HG02763 (cell line): Measurements from ENCODE around the gene UBAP1.
A peak's percentile ranks its signal among the peaks of the same experiment; 100 is the strongest.
"Not testable (repeated sequence)": the region's sequence is repeated elsewhere in the genome, so short reads cannot be mapped to it uniquely, and the experiment has no call there.

Source experiments
- ATAC-seq: cut with Tn5 transposase; IDR thresholded peaks from one replicate; pipeline ENCODE4 v1.9.1; 2021; ENCODE audit warnings: mild to moderate bottlenecking, moderate library complexity; ENCODE audit not compliant: unreplicated experiment

UBAP1 gene

DNA sequence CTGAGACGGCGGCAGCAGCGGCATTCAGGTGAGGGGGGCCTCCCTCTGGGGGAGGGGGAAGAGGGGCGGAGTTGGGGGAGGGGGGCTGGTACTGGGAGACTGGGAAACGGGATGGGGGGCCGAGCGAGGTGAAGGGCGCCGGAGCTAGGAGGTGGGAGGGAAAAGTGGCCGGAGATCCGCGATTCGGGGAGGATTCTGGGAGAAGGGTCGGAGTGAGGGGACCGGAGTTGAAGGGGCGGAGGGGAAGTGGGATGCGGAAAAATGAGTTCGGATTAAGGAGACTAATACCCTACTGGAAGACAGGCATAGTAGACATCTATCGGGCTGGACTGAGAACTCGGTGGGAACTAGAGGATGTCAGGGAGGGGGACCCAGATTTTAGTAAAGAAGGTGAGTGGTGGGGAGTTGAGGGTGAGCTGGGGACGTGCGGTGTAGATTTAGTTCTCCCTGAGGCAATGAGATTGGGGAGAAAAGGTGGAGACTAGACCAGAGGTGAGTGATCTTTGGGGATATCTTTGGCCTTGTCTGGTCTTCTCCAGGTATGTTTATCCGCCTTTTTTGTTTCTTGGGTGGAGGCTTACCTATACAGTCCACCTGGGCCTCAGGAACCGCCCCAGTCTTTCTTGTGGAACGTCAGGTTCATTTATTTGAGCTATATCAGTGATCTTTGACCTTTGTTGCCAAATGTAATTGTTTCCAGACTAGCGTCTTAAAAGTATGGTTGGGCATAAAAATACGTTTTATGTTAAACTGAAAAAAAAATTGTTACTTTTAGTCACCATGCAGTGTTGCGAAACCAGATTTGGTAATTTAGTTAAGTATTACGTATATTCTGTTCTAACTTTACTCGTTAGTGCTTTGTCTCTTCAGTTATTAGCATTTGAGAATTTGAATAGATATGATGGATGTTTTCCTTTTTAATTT lies 632 bp downstream of the UBAP1 start:
- no peak for ATAC-seq

DNA sequence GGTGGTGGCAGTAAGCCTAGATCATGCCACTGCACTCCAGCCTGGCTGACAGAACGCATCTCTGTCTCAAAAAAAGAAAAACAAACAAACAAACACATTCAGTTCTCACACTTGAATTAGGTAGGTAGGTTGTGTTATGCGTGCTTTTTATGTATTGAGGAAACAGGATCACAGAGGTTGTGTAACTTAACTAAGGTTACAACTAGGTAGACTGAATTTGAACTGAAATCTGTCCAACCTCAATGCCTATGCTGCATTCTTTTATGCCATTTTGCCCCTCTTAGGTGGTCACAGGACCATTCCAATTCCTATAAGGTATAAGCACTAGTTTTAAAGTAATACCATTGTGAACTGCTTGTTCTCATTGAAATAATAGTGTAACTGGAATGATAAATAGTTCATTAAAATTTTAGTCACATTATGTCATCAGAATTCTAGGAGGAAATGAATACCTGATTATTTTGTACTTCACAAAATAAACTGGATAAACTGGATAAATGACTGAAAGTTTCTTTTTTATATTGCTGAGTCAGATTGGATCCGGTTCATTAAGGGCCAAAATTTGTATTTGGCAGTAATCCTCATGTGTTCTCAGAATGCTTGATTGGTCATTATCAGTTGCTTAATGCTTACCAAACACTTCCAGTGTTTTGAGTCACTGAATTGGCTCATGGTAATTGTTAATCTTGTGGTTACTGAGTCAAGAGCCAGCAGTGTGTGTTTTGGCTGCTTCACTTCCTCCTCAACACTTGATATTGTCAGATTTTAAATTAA lies 7.1 kb downstream of the UBAP1 start:
- ATAC-seq, result peak; percentile 70

DNA sequence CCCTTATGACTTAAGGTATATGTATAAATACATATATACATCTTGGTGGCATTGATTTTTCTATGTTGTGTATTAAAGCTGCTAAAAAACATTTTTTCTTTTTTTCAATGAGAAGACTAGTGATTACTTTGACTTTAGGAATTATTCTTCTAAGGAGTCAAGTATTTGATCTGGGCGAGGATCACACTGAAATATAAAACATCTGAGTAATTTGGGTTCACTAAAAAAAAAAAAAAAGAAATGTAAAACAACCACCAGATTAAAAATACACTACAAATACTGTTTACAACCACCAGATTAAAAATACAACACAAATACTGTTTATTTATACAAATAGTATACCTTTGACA lies 9.0 kb downstream of the UBAP1 start:
- ATAC-seq, result no peak

DNA sequence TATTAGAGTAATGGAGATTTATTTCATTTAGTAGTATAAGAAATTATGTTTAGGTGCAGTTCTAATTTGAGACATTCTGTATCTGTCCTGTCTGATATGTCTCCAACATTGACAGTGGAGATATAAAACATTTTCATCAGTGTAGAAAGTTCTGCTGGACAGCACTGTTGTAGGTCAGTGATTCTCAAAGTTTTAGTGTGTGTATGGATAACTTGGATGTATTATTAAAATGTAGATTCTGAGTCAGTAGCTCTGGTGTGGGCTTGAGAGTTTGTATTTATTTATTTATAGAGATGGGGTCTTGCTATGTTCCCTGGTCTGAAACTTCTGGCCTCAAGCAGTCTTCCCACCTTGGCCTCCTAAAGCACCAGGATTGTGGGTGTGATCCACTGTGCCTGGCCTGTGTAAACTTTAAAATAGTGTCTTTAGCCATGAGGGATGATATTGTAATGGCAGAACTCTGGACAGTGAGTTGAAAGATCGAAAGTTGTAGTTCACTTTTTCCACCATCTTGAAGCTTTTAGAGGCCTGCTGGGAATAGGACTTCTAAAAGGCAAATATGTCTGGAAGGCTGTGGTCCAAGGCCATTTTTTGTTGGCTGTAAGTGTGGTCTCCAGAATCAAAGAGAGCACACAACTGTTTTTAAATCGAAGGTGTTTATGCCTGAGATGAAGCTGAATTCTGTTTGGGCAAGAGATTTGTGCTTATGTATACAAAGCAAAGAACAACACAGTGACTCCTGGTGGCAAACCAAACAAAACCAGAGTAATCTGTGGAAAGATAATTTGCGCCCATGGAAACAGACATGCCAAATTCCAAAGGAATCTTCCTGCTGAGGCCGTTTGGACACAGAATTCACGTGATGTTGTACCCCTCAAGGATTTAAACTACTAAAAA lies 12.4 kb downstream of the UBAP1 start:
- no peak for ATAC-seq

DNA sequence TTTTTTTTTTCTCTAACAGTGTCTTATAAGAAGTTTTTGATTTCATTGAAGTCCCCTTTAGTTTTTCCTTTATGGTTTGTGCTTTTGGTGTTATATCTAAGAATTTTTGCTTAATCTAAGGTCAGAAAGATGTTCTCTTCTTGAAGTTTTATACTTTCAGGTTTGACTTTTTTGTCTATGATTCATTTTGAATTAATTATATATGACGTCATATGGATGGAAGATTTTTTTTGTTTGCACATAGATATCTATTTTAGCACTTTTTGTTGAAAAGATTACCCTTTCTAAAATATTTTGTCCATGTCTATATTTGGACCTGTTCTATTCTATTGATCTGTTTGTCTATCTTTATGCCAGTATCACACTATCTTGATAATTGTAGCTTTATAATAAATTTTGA lies 16.3 kb downstream of the UBAP1 start:
- ATAC-seq, result no peak

DNA sequence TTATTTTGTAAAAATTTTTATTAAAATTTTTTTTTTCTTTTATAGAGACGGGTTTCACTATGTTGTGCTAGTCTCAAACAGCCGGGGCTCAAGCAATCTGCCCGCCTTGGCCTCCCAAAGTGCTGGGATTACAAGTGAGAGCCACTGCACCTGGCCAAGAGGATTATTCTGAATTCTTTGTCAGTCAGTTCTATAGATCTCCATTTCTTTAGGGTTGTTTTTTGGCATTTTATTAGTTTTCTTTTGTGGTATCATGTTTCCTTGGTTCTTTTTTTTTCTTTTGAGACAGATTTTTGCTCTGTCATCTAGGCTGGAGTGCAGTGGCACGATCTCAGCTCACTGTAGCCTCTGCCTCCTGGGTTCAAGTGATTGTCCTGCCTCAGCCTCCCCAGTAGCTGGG lies 18.4 kb downstream of the UBAP1 start:
- not testable (repeated sequence) for ATAC-seq

DNA sequence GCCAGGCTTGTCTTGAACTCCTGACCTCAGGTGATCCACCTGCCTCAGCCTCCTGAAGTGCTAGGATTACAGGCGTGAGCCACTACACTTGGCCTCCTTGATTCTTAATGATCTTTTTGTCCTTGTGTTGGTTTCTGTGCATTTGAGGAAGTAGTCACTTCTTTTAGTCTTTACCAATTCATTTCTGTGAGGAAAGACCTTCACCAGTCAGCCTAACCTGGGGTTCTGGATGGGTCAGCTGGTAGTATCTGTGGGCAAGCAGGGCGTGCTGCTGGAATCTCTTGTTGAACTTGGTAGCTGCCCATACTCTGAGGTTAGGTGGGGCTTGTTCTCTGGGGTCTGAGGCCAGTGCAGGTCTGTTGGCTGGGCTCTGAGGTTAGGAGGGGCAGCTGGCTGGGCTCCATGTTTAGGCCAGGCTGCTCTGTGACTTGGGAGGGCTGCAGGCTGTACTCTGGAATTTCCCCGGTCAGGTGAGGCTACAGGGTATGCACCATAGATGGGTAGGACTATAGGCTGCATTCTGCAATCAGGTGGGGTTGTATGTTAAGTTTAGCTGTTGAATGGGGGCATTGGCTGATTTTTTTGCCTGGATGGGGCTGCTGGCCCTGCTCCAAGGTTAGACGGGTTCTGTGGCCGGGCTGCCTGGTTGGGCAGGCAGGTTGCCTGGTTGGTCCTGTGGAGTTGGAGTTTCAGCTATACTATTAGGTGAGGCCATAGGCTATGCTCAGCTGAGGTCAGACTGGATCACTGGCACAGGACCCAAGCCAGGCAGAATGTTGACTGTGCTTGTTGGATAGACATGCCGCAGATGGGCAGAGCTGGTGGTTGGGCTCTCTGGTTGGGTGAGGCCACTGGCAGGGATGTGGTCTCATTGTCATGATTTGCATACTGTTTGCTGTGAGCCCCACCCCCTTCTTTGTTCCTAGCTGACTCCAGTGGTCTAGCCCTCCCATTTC lies 19.2 kb downstream of the UBAP1 start:
- ATAC-seq, result no peak

DNA sequence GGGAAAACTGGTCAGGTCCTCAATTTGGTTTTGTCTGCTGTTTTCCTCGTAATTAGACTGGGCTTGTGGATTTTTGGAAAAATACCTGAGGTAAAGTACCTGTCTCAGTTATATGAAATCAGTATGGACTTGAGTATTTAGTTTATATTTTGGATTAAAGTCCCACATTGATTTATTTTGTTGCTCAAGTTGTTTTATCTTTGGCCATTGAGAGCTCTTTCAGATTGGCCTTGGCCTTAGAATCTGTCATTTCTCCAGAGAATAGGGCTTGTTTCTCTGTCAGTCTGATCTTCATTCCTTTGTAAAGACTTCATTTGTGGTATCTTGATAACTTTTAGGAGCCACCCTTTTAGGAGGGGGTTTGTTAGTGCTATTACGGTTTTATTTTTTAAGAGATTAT lies 21.2 kb downstream of the UBAP1 start:
- no peak for ATAC-seq

DNA sequence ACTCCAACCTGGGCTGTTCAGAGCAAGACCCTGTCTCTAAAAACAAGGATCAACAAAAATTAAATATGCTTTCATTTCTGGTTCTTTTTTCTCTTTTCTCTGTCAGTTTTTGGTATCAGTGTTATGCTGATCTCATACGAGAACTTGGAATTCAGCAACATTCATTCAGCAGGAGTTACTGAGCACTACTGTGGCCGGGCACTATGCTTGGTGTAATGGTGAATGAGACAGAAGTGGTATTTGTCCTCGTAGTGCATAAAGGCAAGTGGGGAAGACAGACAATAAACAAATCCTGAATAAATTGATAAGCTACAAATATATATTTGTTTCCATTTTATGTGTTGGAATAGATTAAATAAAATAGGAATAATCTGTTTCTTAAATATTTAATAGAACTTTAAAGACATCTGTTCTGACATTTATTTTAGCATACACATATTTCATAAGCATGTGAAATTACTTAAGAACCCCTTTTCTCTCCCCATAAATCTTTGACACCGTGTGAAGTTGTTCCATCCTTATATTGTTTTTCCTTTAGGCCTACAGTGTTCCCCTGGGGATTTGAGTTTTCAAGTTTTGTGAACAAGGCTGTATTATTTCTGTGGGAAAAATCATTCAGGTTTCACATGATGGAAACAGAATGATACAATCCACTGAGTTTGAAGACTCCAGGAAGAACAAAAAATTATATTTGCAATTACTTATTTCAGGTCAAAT lies 24.6 kb downstream of the UBAP1 start:
- ATAC-seq, result no peak

DNA sequence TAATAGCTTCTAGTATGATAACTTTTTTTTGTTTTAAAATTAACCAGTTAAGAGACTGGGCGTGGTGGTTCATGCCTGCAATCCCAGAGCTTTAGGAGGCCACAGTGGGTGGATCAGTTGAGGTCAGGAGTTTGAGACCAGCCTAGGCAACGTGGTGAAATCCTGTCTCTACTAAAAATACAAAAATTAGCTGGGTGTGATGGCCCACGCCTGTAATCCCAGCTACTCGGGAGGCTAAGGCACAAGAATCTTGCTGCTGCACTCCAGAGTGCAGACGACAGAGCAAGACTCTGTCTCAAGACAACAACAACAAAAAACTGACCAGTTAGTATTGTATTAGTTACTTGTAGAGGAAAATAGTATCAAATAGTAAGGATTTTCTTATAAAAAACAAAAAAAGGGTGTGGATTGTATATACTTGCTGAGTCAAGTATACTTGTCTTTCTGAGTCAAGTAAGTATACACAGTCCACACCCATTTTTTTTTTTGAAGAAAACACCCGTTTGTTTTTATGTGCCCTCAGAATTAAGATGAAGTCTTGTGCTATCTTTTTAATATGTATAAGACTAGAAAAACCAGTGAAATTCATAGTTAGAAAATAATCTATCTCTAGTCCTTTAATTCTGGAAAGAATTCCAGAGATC lies 25.3 kb downstream of the UBAP1 start:
- ATAC-seq, result no peak

DNA sequence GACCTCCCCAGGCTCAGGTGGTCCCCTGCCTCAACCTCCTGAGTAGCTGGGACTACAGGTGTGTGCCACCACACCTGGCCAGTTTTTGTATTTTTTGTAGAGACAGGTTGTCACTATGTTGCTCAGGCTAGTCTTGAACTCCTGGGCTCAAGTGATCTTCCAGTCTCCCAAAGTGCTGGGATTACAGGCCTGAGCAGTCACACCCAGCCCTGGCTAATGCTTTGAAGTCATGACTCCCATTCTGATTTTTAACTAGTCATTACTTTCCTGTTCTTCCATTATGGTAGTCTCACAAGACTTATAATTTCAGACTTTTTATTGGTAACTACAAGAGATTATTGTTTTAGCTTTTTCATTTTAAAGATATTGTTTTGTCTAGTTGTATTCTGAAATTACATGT lies 26.3 kb downstream of the UBAP1 start:
- no peak for ATAC-seq

DNA sequence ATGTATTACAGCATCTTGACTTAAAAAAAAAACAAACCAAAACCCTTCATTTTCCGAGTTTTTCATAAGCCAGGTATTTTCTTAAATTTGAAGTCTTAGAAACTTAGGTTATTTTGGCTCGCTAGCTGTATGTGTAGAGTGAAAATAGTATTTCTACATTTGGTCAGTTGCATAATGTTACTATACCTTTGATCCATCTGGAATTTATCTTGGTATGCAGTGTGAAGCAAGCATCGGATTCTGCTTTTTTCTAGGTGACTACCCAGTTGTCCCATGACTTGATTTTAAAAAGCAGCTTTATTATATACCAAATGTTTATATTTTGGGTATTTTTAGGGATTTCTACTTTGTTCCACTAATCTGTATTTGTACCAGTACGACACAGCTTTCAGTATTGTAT lies 27.7 kb downstream of the UBAP1 start:
- ATAC-seq, result no peak

DNA sequence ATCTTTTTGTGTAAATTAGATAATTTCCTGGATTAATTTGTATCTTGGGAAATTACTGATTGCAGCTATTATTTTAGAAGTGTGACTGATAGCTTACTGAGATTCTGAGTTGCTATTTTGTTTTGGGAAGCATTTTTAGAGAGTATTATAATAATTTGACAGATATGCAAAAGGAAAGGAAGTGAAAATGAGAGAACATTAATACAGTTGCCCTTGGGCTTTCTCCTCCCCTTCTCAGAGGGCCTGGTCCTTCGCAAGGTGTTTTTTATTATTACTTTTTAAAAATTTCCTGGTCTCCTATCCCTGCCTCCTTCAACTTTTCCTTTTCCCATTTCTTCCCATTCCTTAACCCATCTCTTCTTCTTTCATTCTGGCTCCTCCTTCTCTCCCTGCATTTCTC lies 32.6 kb downstream of the UBAP1 start:
- ATAC-seq, result no peak

DNA sequence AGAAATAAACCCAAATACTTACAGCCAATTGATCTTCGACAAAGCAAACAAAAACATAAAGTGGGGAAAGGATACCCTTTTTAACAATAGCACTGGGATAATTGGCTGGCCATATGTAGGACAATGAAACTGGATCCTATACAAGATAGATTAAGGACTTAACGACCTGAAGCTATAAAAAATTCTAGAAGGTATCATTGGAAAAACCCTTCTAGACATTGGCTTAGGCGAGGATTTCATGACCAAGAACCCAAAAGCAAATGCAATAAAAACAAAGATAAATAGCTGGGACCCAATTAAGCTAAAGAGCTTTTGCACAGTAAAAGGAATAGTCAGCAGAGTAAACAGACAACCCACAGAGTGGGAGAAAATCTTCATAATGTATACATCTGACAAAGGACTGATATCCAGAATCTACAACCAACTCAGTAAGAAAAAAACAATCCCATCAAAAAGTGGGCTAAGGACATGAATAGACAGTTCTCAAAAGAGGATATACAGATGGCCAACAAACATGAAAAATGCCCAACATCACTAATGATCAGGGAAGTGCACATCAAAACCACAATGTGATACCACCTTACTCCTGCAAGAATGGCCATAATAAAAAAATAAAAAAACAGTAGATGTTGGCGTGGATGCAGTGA lies 35.6 kb downstream of the UBAP1 start:
- not testable (repeated sequence) for ATAC-seq

DNA sequence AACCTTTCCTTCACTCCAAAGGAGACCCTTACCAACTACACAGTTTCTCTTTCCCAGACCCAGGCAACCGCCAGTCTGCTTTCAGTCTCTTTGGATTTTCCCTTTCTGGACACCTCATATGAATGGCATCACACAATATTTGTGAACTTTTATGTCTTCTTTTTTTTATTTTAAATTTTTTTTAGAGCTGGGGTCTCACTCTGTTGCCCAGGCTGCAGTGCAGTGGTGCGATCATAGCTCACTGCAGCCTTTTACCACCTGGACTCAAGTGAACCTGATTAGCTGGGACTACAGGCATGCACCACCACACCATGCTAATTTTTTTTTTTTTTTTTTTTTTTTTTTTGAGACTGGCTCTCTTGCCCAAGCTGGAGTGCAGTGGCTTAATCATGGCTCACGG lies 37.5 kb downstream of the UBAP1 start:
- ATAC-seq, result no peak

DNA sequence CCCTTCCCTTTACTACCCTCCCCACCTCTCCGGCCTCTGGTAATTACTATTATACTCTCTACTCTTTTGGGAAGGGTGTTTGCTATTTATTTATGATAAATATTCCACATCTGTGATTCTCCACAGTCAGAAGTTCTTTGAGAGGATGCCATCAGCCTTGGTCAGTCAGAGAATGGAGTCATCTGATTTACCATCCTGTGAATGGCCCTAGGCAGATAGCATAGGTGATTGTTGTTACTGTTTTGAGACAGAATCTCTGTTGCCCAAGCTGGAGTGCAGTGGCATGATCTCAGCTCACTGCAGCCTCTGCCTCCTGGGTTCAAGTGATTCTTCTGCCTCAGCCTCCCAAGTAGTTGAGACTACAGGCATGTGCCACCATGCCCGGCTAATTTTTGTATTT lies 38.2 kb downstream of the UBAP1 start:
- ATAC-seq, result not testable (repeated sequence)

DNA sequence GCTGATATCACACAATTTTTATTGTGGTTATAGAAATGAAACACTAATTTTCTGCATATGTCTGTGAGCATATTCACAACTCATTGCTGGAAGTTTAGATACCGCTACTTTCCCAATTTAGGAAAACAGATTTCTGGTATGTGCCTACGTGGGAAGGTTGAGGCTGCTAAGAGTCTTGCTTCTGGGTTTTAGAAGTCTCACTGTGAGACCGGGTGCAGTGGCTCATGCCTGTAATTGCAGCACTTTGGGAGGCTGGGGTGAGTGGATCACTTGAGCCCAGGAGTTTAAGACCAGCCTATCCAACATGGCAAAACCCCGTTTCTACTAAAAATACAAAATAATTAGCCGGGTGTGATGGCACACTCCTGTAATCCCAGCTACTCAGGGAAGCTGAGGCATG lies 39.6 kb downstream of the UBAP1 start:
- ATAC-seq, result no peak

DNA sequence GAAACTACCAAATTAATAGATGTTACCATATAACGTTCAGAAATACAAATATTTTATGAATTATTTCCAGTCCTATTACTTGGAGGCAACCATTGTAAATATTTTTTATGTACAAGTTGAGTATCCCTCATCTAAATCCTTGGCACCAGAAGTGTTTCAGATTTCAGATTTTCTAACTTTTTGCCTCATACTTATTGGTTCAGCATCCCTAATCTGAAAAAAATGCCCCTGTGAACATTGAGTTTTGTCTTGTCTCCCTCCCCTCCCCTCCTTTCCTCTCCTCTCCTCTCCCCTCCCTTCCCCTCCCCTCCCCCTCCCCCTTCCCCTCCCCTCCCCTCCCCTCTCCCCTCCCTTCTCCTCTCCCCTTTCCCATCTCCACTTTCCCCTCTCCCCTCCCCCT lies 40.6 kb downstream of the UBAP1 start:
- no peak for ATAC-seq
